Nephron (organoid): Measurements from ENCODE around the gene CSTF1.

Source experiments
- H3K27ac Mint-ChIP-seq, 3 experiments: 2 replicates each; pipeline ENCODE4 v1.8.0; 2020; ENCODE audit warnings: mixed read lengths in 3 of 3, mild to moderate bottlenecking in 2 of 3, moderate library complexity in 1 of 3
- H3K27me3 Mint-ChIP-seq: 2 replicates; pipeline ENCODE4 v1.8.0; 2021; ENCODE audit warnings: low read depth, mild to moderate bottlenecking, moderate library complexity, mixed read lengths
- H3K36me3 Mint-ChIP-seq: 2 replicates; pipeline ENCODE4 v1.8.0; 2020; ENCODE audit warnings: low read depth, mixed read lengths
- H3K4me1 Mint-ChIP-seq: 2 replicates; pipeline ENCODE4 v1.8.0; 2020; ENCODE audit warnings: mixed read lengths
- H3K4me3 Mint-ChIP-seq, 3 experiments: 2 replicates each; pipeline ENCODE4 v1.8.0; 2020; ENCODE audit warnings: mild to moderate bottlenecking in 3 of 3, mixed read lengths in 3 of 3, moderate library complexity in 2 of 3
- H3K9me3 Mint-ChIP-seq: 2 replicates; pipeline ENCODE4 v1.8.0; 2020; ENCODE audit warnings: mixed read lengths
- TF ChIP-seq, protein P1 (sequence below), 3 experiments: fragments of 200-600 bp; sonication (generic); IDR thresholded peaks; one replicate each; pipeline ENCODE4 v1.5.0; 2021; ENCODE audit warnings: antibody characterized with exemption in 3 of 3; ENCODE audit not compliant: unreplicated experiment in 3 of 3

The CSTF1 gene

DNA sequence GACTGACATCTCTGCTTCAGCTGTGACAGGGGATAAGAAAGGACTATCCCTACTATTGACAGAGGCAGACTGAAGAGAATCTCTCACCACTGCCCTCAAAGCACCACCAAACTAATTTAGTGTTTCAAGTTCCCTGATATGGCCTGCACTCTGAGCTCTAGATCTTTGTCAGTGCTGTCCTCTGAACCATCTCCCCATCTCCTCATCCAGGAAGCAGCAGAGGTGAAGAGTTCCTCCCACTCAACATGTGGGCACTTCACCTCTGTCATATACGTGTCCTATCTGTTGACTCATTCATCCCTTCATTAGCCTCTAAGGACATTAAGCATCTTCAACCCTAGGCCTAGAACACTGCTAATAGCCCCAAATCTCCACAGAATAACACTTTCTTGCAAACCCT, 19.6 kb upstream of the CSTF1 start:
- Mint-ChIP-seq H3K4me1 (peaks cover 19% of the 10 kb centered on the region), H3K36me3 (peaks cover 50% of the 10 kb centered on the region), H3K27ac (no peak overlapping the region), H3K9me3 (no peaks in the 10 kb centered on the region), H3K4me3 (no peak overlapping the region), H3K27me3 (no peaks in the 10 kb centered on the region)
- TF ChIP-seq, protein P1, sequence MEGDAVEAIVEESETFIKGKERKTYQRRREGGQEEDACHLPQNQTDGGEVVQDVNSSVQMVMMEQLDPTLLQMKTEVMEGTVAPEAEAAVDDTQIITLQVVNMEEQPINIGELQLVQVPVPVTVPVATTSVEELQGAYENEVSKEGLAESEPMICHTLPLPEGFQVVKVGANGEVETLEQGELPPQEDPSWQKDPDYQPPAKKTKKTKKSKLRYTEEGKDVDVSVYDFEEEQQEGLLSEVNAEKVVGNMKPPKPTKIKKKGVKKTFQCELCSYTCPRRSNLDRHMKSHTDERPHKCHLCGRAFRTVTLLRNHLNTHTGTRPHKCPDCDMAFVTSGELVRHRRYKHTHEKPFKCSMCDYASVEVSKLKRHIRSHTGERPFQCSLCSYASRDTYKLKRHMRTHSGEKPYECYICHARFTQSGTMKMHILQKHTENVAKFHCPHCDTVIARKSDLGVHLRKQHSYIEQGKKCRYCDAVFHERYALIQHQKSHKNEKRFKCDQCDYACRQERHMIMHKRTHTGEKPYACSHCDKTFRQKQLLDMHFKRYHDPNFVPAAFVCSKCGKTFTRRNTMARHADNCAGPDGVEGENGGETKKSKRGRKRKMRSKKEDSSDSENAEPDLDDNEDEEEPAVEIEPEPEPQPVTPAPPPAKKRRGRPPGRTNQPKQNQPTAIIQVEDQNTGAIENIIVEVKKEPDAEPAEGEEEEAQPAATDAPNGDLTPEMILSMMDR (IDR thresholded peaks at IDR 0.05; ENCODE audit: unreplicated experiment in 3 of 3): no peak

DNA sequence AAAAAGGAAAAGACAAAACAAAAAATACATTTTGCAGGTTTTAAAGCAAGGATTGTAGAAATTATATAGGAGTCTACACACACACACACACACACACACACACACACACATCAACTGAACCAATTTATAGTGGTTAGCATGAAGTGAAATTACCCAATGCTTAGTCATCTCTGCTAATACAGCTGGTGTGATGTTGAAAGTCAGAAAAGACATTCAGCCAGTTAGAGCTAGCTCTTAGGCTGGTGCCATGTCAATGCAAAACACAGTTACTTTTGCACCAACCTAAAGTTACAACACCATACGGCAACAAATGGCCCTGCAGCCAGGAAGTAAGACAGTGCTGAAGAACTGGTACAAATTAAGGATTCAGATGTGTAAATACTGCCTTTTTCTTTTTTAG, 18.5 kb upstream of the CSTF1 start:
- TF ChIP-seq, protein P1 (IDR thresholded peaks at IDR 0.05; ENCODE audit: unreplicated experiment in 3 of 3): no peak
- Mint-ChIP-seq H3K4me3 (no peak overlapping the region), H3K4me1 (peaks cover 10% of the 10 kb centered on the region), H3K27me3 (no peaks in the 10 kb centered on the region), H3K9me3 (no peaks in the 10 kb centered on the region), H3K27ac (no peak overlapping the region), H3K36me3 (peaks cover 57% of the 10 kb centered on the region)

DNA sequence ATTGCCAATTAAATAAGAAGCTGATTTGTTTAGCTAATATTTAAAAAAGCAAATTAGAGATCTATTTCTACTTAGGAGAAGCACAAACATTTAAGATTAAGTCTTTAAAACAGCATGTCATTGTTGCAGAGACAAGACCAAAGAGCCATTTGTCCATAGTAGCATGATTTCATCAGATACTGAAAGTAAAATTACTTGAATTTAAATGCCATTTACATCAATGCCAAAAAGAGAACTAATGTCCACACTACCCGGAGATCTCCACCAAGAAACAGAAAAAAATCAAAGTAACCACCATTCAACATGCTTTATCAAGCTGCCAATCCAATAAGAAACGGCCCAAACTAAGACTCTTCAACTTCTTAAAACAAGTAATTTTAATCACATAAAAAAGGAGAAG, 16.1 kb upstream of the CSTF1 start:
- TF ChIP-seq, protein P1 (IDR thresholded peaks at IDR 0.05; ENCODE audit: unreplicated experiment in 3 of 3): no peak
- no peaks in the 10 kb centered on the region for H3K27me3 Mint-ChIP-seq
- H3K36me3 Mint-ChIP-seq: peaks cover 57% of the 10 kb centered on the region
- no peak overlapping the region for H3K4me3 Mint-ChIP-seq
- H3K4me1 Mint-ChIP-seq: no peaks in the 10 kb centered on the region
- no peak overlapping the region for H3K27ac Mint-ChIP-seq
- H3K9me3 Mint-ChIP-seq: no peaks in the 10 kb centered on the region

DNA sequence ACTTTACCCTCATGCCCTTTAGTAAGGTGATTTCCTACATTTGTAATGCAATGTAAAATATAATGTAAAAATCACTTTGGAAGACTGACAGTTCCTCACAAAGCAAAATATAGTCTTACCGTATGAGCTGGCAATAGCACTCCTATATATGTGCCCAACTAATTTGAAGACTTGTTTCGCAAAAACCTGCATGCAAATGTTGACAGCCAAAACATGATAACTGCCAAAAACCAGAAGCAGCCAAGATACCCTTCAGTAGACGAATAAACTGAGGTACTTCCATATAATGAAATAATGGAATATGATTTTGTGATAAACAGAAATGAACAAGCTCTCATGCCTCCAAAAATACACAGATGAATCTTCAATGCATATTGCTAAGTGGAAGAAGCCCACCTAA, 14.1 kb upstream of the CSTF1 start:
- no peak overlapping the region for H3K27ac Mint-ChIP-seq
- H3K4me3 Mint-ChIP-seq: no peak overlapping the region
- TF ChIP-seq, protein P1 (IDR thresholded peaks at IDR 0.05; ENCODE audit: unreplicated experiment in 3 of 3): no peak
- H3K9me3 Mint-ChIP-seq: no peaks in the 10 kb centered on the region
- peaks cover 3% of the 10 kb centered on the region for H3K4me1 Mint-ChIP-seq
- no peaks in the 10 kb centered on the region for H3K27me3 Mint-ChIP-seq
- H3K36me3 Mint-ChIP-seq: peaks cover 62% of the 10 kb centered on the region

DNA sequence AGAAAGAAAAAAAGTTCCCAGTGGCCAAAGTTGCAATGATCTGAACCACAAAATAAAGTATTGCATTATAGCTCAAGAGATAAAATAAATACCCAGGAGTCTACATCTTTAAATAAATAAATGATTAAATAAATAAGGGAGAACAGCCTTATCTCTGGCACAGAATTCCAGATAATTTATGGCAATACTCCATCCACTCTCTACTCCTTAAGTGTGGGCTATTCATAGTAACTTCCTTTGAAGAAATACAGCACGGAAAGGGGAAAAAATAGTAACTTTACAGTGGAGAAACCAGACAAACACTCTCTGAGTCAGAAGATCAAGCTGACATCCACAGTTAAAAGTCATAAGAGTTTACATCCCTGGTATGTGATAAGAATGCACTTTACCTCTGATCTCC, 12.1 kb upstream of the CSTF1 start:
- Mint-ChIP-seq H3K9me3 (no peaks in the 10 kb centered on the region), H3K4me1 (peaks cover 3% of the 10 kb centered on the region), H3K36me3 (peaks cover 72% of the 10 kb centered on the region), H3K27me3 (no peaks in the 10 kb centered on the region), H3K27ac (peak overlapping the region; percentile 44 to 80 (median 60)), H3K4me3 (no peak overlapping the region)
- TF ChIP-seq, protein P1 (IDR thresholded peaks at IDR 0.05; ENCODE audit: unreplicated experiment in 3 of 3): no peak

DNA sequence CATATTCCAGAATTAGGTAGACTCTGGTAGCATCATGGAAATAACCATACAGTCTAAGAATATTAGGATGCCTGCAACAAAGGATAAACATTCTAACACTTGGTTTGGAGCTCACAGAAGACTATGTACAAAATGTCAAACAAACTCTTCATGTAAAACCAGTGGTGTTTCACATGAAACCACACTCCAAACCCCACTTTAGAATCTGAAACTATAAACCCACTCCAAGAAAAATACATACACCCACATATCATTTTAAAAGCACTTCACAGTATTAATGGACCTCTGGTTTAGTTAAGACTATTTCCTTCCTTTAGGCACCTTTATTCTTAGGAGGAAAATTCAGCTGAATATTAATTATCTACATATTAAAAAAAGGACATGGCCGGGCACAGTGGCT, 10.9 kb upstream of the CSTF1 start:
- TF ChIP-seq, protein P1 (IDR thresholded peaks at IDR 0.05; ENCODE audit: unreplicated experiment in 3 of 3): no peak
- Mint-ChIP-seq H3K27me3 (no peaks in the 10 kb centered on the region), H3K9me3 (no peaks in the 10 kb centered on the region), H3K4me3 (no peak overlapping the region), H3K4me1 (peaks cover 3% of the 10 kb centered on the region), H3K36me3 (peaks cover 70% of the 10 kb centered on the region), H3K27ac (peak overlapping the region in 1 of 3 experiments; percentile 20)
